Naive thymus-derived CD4-positive, alpha-beta T cell (primary cell): ENCODE data around the gene EEIG1. TPM values are rescaled to one million over a fixed set of nuclear protein-coding genes. Genes with fewer than 3 reads are reported as not detected.

Source experiments
- ATAC-seq: fragments of 150-1000 bp; cut with Tn5 transposase; 2 replicates; pipeline ENCODE4 v1.10.0; 2021; ENCODE audit warnings: mild to moderate bottlenecking, moderate library complexity
- CTCF ChIA-PET: fragments of 350-600 bp; sonication (Branson Sonifier 250); formaldehyde crosslinking; loops from one replicate; lab custom pipeline; 2021; ENCODE audit warnings: antibody characterized with exemption; lab: Charles Lee
- POLR2A ChIA-PET: fragments of 350-600 bp; sonication (Branson Sonifier 250); formaldehyde crosslinking; loops from one replicate; lab custom pipeline; 2021; ENCODE audit warnings: antibody characterized with exemption, inconsistent platforms; lab: Charles Lee
- DNase-seq, 9 donors: peaks; one replicate each; pipeline versions ENCODE4 v3.0.0 to v3.0.0-alpha.2; 2020 to 2022; ENCODE audit warnings: mixed read lengths in 1 of 9
- H3K27ac ChIP-seq: one replicate; pipeline ENCODE4 v1.7.0; 2013; ENCODE audit warnings: mild to moderate bottlenecking, low read depth, low read length, moderate library complexity
- H3K27me3 ChIP-seq, 2 donors: one replicate each; pipeline ENCODE4 v1.7.0; 2013; ENCODE audit warnings: low read length in 2 of 2, mild to moderate bottlenecking in 2 of 2, moderate library complexity in 2 of 2; ENCODE audit not compliant: control insufficient read depth in 2 of 2, insufficient read depth in 2 of 2
- H3K36me3 ChIP-seq, 3 experiments: 1 replicate in 2 of 3; 2 replicates in 1 of 3; pipeline ENCODE4 v1.7.0; 2013; ENCODE audit warnings: low read length in 3 of 3, mild to moderate bottlenecking in 3 of 3, moderate library complexity in 1 of 3; ENCODE audit not compliant: insufficient read depth in 3 of 3, control insufficient read depth in 2 of 3
- H3K4me1 ChIP-seq, 2 donors: one replicate each; pipeline ENCODE4 v1.7.0; 2013; ENCODE audit warnings: low read length in 2 of 2, mild to moderate bottlenecking in 2 of 2, moderate library complexity in 1 of 2; ENCODE audit not compliant: control insufficient read depth in 2 of 2, insufficient read depth in 2 of 2
- H3K4me3 ChIP-seq: 2 replicates; pipeline ENCODE4 v1.7.0; 2013; ENCODE audit warnings: mild to moderate bottlenecking, low read length
- H3K9me3 ChIP-seq, 3 experiments: 1 replicate in 2 of 3; 2 replicates in 1 of 3; pipeline ENCODE4 v1.7.0; 2013; ENCODE audit warnings: low read length in 3 of 3; ENCODE audit not compliant: control insufficient read depth in 2 of 3
- H3K27ac Mint-ChIP-seq, 9 donors: one replicate each; pipeline ENCODE4 v1.8.0; 2020 to 2022; ENCODE audit warnings: mixed read lengths in 9 of 9, mild to moderate bottlenecking in 8 of 9, moderate library complexity in 5 of 9, inconsistent platforms in 2 of 9
- H3K27me3 Mint-ChIP-seq, 5 donors: one replicate each; pipeline ENCODE4 v1.8.0; 2021 to 2022; ENCODE audit warnings: mixed read lengths in 5 of 5, mild to moderate bottlenecking in 1 of 5
- H3K36me3 Mint-ChIP-seq, 5 donors: one replicate each; pipeline ENCODE4 v1.8.0; 2020 to 2022; ENCODE audit warnings: mixed read lengths in 5 of 5, mild to moderate bottlenecking in 3 of 5, inconsistent platforms in 1 of 5
- H3K4me1 Mint-ChIP-seq, 7 donors: one replicate each; pipeline ENCODE4 v1.8.0; 2020 to 2022; ENCODE audit warnings: mixed read lengths in 7 of 7, mild to moderate bottlenecking in 3 of 7, inconsistent platforms in 1 of 7
- H3K4me3 Mint-ChIP-seq, 10 donors: one replicate each; pipeline ENCODE4 v1.8.0; 2020 to 2022; ENCODE audit warnings: mild to moderate bottlenecking in 10 of 10, mixed read lengths in 10 of 10, moderate library complexity in 6 of 10, inconsistent platforms in 2 of 10
- H3K9me3 Mint-ChIP-seq, 11 donors: one replicate each; pipeline ENCODE4 v1.8.0; 2020 to 2022; ENCODE audit warnings: mixed read lengths in 11 of 11, mild to moderate bottlenecking in 4 of 11, inconsistent platforms in 1 of 11, moderate library complexity in 1 of 11
- intact Hi-C, 2 donors: fragments of 100-400 bp; cut with micrococcal nuclease; formaldehyde crosslinking; loops; one replicate each; pipeline ENCODE4 v1.15.1; 2023
- polyA plus RNA-seq, 2 donors: library from polyadenylated mRNA; unstranded; fragments of 300-500 nt; fragmentation: Illumina TruSeq; gene quantifications; one replicate each; pipeline ENCODE4 v1.2.3, GENCODE V29; 2021
- total RNA-seq, 6 experiments: library from RNA in 5 of 6; stranded (reverse) in 5 of 6; gene quantifications; 1 replicate in 5 of 6; 2 replicates in 1 of 6; pipeline ENCODE4 v1.2.3 and lab custom pipeline; 2021 to 2026

EEIG1 gene
- total and polyA plus RNA-seq, 7 experiments from 2014 or later, result 124 to 664 (median 297) TPM

DNA sequence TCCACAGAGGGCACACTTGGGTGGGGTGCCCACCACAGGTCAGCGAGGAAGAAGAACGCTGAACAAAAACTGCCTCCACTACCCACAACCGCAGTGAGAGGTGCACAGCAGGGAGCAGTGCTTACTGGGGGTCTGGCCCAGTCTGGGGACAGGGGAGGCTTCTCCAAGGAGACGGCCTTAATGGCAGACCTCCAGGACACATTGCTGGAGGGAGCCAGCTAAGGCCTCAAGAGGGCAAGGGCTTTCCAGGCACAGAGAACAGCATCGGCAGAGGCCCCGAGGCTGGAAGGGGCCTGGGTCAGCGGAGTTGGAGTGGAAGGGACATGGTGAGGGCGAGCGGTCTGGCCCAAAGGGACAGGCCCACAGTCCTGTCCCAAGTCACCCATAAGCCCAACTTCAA is 34.8 kb downstream of the EEIG1 start:
- Mint-ChIP-seq H3K4me3 (no peak overlapping the region), H3K27me3 (no peaks in the 10 kb centered on the region), H3K27ac (peak overlapping the region in 7 of 9 donors; percentile 53 to 91 (median 70)), H3K36me3 (peaks cover 0 to 47% (median 29%) of the 10 kb centered on the region in 5 donors), H3K9me3 (peaks cover 0 to 9% (median 0%) of the 10 kb centered on the region in 11 donors), H3K4me1 (peaks cover 28 to 71% (median 50%) of the 10 kb centered on the region in 7 donors)
- ChIA-PET CTCF (interaction anchor here (1.9 kb wide), 1 partner anchor 89 kb away, joined by 8 read pairs; no protein-coding TSS in a partner anchor), POLR2A (interaction anchor here (6.7 to 61.3 kb wide), 2 partner anchors 38 to 88 kb away, joined by 62 to 1719 read pairs; partner anchors contain the start of gene EEIG1)
- Histone ChIP-seq H3K36me3 (peaks cover 27 to 97% (median 46%) of the 10 kb centered on the region in 3 experiments), H3K27ac (peak overlapping the region; percentile 40), H3K27me3 (no peaks in the 10 kb centered on the region), H3K9me3 (no peaks in the 10 kb centered on the region), H3K4me3 (no peak overlapping the region), H3K4me1 (peaks cover 10 to 31% of the 10 kb centered on the region in 2 donors)
- ATAC-seq (no peak), DNase-seq (no peak)
- intact Hi-C loops, result no loop called here

DNA sequence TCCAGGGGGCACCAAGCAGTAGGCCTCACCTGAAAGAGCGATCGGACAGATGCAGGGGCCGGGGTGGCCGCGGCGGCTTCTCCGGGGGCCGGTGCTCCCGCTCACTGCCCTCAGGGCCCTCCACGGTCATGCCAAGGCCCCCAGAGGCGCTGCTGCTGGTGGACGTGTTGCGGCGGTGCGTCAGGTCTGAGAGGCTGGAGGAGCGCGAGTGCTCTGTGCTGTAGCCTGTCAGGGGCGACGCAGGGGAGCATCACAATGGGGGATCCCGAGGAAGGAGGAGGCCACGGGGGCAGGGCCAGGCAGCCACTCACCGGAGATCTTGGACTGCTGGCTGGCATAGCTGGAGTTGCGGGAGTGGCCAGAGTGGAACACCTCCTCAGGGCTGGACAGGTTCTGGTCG is 35.5 kb downstream of the EEIG1 start:
- H3K36me3 ChIP-seq, result peaks cover 26 to 97% (median 45%) of the 10 kb centered on the region in 3 experiments
- intact Hi-C loops, result no loop called here
- DNase-seq (no peak), ATAC-seq (no peak)
- peaks cover 0 to 51% (median 31%) of the 10 kb centered on the region in 5 donors for H3K36me3 Mint-ChIP-seq
- ChIA-PET POLR2A (interaction anchor here (2.5 to 61.3 kb wide), 3 partner anchors 9 to 89 kb away, joined by 16 to 1719 read pairs (median 62); partner anchors contain the start of gene EEIG1), CTCF (interaction anchor here (2.2 to 7.2 kb wide), 3 partner anchors 9 to 94 kb away, joined by 8 to 110 read pairs (median 37); no protein-coding TSS in a partner anchor)
- H3K9me3 ChIP-seq, result no peaks in the 10 kb centered on the region
- H3K27ac Mint-ChIP-seq, result peak overlapping the region in 6 of 9 donors; percentile 71 to 91 (median 77)
- peaks cover 10 to 25% of the 10 kb centered on the region in 2 donors for H3K4me1 ChIP-seq
- peaks cover 0 to 9% (median 0%) of the 10 kb centered on the region in 11 donors for H3K9me3 Mint-ChIP-seq
- no peaks in the 10 kb centered on the region for H3K27me3 ChIP-seq
- peaks cover 23 to 71% (median 46%) of the 10 kb centered on the region in 7 donors for H3K4me1 Mint-ChIP-seq
- H3K4me3 Mint-ChIP-seq, result peak overlapping the region in 1 of 10 donors; percentile 43
- H3K4me3 ChIP-seq, result no peak overlapping the region
- H3K27me3 Mint-ChIP-seq, result no peaks in the 10 kb centered on the region
- H3K27ac ChIP-seq, result no peak overlapping the region

- ATAC-seq, result no peak
- intact Hi-C loops, result loop anchor here in 1 of 2 donors (5.0 kb wide), 1 partner anchor 38 kb away; the partner anchor contains the start of gene EEIG1
- Mint-ChIP-seq H3K4me1 (peaks cover 21 to 67% (median 43%) of the 10 kb centered on the region in 7 donors), H3K36me3 (peaks cover 0 to 52% (median 33%) of the 10 kb centered on the region in 5 donors), H3K9me3 (peaks cover 0 to 9% (median 0%) of the 10 kb centered on the region in 11 donors), H3K27me3 (no peaks in the 10 kb centered on the region), H3K4me3 (peak overlapping the region in 3 of 10 donors; percentile 32 to 43 (median 36)), H3K27ac (peak overlapping the region in 8 of 9 donors; percentile 68 to 97 (median 79))
- Histone ChIP-seq H3K4me1 (peaks cover 8 to 18% of the 10 kb centered on the region in 2 donors), H3K36me3 (peaks cover 19 to 97% (median 39%) of the 10 kb centered on the region in 3 experiments), H3K27me3 (no peaks in the 10 kb centered on the region), H3K4me3 (no peak overlapping the region), H3K27ac (no peak overlapping the region), H3K9me3 (no peaks in the 10 kb centered on the region)
- POLR2A ChIA-PET, result interaction anchor here (1.0 to 61.3 kb wide), 6 partner anchors 9 to 120 kb away, joined by 3 to 1719 read pairs (median 11); partner anchors contain the start of gene EEIG1
- no peak for DNase-seq
- CTCF ChIA-PET, result interaction anchor here (0.7 to 7.2 kb wide), 11 partner anchors 9 to 149 kb away, joined by 3 to 110 read pairs (median 5); no protein-coding TSS in a partner anchor
These were observed 36.1 kb downstream of the EEIG1 start for GRCh38 chr9:127944586-127945218.

DNA sequence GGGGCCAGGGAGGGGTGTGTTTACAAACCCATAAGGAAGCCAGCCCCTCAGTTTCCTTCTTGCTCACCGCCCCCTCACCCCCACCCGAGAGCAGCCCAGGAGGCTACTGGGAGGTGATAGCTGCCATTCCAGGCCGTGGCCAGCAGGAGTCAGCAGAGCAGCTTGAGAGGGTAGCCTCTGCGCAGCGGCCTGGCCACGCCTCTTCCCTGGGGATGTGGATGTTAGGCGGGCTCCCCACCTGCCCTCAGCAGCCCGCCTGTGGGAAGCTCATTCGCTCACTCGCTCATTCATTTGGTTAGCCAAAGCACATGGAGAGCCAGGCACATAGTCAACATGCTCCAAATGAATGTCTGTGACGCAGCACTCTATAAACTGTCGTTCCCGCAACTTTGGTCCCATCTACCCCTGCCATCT is 37.1 kb downstream of the EEIG1 start:
- H3K27ac Mint-ChIP-seq, result peak overlapping the region; percentile 70 to 97 (median 88)

GRCh38 chr9:127943011-127943662 is 37.7 kb downstream of the EEIG1 start:
- H3K27me3 ChIP-seq, result no peaks in the 10 kb centered on the region
- ATAC-seq (no peak), DNase-seq (no peak)
- Mint-ChIP-seq H3K27me3 (no peaks in the 10 kb centered on the region), H3K9me3 (peaks cover 0 to 9% (median 0%) of the 10 kb centered on the region in 11 donors), H3K4me1 (peaks cover 22 to 59% (median 41%) of the 10 kb centered on the region in 7 donors), H3K36me3 (peaks cover 0 to 45% (median 29%) of the 10 kb centered on the region in 5 donors), H3K27ac (peak overlapping the region; percentile 55 to 97 (median 88)), H3K4me3 (peak overlapping the region in 3 of 10 donors; percentile 19 to 44 (median 26))
- intact Hi-C loops, result loop anchor here (1.0 to 5.0 kb wide), 6 partner anchors 28 to 174 kb away; partner anchors contain the start of gene EEIG1 (in 2 of the 2)
- peaks cover 7 to 9% of the 10 kb centered on the region in 2 donors for H3K4me1 ChIP-seq
- no peaks in the 10 kb centered on the region for H3K9me3 ChIP-seq
- H3K27ac ChIP-seq, result peak overlapping the region; percentile 16
- POLR2A ChIA-PET, result interaction anchor here (0.7 to 61.3 kb wide), 13 partner anchors 11 to 105 kb away, joined by 3 to 1719 read pairs (median 6); partner anchors contain the start of genes EEIG1 and PIP5KL1
- H3K36me3 ChIP-seq, result peaks cover 18 to 85% (median 32%) of the 10 kb centered on the region in 3 experiments
- H3K4me3 ChIP-seq, result no peak overlapping the region
- CTCF ChIA-PET, result interaction anchor here (0.6 to 7.2 kb wide), 20 partner anchors 11 to 164 kb away, joined by 3 to 110 read pairs (median 4); no protein-coding TSS in a partner anchor

More for the DNA sequence above, 37.1 kb downstream of the EEIG1 start:
- POLR2A ChIA-PET, result interaction anchor here (0.6 to 61.3 kb wide), 10 partner anchors 10 to 149 kb away, joined by 3 to 1719 read pairs (median 6); partner anchors contain the start of gene EEIG1
- no peak overlapping the region for H3K4me3 ChIP-seq
- H3K36me3 ChIP-seq, result peaks cover 18 to 91% (median 38%) of the 10 kb centered on the region in 3 experiments
- H3K9me3 ChIP-seq, result no peaks in the 10 kb centered on the region
- DNase-seq (peak; percentile 57 to 79 (median 72)), ATAC-seq (peak; percentile 90)
- peaks cover 21 to 58% (median 42%) of the 10 kb centered on the region in 7 donors for H3K4me1 Mint-ChIP-seq
- intact Hi-C loops, result loop anchor here (1.0 to 5.0 kb wide), 6 partner anchors 27 to 173 kb away; partner anchors contain the start of gene EEIG1 (in 2 of the 2)
- peak overlapping the region; percentile 22 for H3K27ac ChIP-seq
- H3K4me1 ChIP-seq, result peaks cover 4 to 12% of the 10 kb centered on the region in 2 donors
- H3K36me3 Mint-ChIP-seq, result peaks cover 0 to 51% (median 32%) of the 10 kb centered on the region in 5 donors
- H3K9me3 Mint-ChIP-seq, result peaks cover 0 to 9% (median 0%) of the 10 kb centered on the region in 11 donors
- H3K4me3 Mint-ChIP-seq, result peak overlapping the region in 5 of 10 donors; percentile 7 to 47 (median 25)
- no peaks in the 10 kb centered on the region for H3K27me3 ChIP-seq
- H3K27me3 Mint-ChIP-seq, result no peaks in the 10 kb centered on the region
- CTCF ChIA-PET, result interaction anchor here (0.6 to 7.2 kb wide), 17 partner anchors 10 to 163 kb away, joined by 3 to 110 read pairs (median 4); no protein-coding TSS in a partner anchor
